RCC 7860 (cell line): ENCODE results near the gene MRPS5.
"Not testable (repeated sequence)": the region's sequence is repeated elsewhere in the genome, so short reads cannot be mapped to it uniquely, and the experiment has no call there.

Experiments
- DNase-seq: peaks from one replicate; pipeline ENCODE4 v3.0.0-alpha.2; 2015; ENCODE audit warnings: low spot score
- FAIRE-seq: peaks from 2 replicates; lab custom pipeline; 2012; peaks lifted over from hg19 to GRCh38; lab: Jason Lieb, UNC

Gene MRPS5

DNA sequence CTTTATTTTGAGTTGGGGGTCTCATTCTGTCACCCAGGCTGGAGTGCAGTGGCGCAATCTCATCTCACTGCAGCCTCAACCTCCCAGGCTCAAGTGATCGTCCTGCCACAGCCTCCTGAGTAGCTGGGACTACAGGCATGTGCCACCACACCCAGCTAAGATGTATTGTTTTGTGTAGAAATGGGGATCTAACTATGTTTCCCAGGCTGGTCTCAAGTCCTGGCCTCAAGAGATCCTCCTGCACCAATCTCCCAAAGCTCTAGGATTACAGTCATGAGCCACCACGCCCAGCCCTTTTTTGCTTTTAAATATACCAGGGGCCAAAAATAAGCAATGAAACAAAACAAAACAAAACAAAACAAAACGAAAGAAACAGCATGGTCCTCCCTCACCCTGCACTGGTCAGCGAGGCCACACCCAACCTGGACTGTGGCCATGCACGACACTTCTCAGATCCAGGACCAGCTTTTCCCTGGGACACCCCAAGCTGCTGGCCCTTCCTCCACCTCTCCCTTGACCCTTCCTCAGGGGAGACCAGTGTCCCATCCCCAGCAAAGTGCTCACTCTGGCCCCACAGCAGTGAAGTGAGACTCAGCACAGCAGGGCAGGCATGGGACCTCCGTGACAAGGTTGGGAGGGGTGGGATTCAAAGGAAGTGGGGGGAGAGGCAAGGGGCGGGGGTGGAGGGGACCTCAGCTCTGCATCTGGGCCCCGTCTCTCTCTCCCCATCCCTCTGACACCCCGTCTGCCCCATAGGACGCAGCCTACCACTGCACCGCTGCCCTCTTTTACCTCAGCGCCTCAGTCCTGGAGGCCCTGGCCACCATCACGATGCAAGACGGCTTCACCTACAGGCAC lies 72.6 kb downstream of the MRPS5 start:
- FAIRE-seq (no peak), DNase-seq (no peak)

DNA sequence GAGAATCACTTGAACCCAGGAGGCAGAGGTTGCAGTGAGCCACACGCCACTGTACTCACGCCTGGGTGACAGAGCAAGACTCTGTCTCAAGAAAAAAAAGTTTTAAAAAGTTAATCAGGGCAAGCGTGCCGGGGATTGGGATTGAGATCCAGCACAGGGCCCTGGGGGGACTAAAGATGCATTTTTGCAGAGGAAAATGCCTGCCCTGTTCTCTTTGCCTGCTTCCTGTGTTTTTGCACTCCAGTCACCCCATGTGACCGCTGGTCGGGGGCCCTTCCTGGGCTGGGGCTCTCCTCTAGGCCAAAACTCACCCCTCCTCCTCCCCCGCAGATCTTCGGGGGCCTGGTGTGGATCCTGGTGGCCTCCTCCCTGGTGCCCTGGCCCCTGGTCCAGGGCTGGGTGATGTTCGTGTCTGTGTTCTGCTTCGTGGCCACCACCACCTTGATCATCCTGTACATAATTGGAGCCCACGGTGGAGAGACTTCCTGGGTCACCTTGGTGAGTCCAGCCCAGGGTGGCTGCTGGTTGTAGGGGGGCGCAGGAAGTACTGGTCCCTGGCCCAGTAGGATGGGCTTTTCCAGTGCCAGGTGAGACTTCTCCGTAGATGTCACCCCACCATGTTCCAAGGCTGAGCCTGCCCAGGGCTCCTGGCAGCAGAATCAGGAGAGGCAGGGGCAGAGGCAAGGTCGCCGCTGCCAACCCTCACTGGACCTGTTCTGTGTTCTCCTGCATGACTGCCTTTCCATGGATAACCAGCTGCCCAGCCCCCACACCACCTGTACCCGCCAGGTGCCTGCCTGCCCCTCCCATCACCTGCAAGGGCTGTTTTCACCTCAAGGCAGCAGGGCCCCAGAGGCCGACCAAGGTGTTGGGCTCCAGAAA lies 73.7 kb downstream of the MRPS5 start:
- FAIRE-seq (no peak), DNase-seq (no peak)

DNA sequence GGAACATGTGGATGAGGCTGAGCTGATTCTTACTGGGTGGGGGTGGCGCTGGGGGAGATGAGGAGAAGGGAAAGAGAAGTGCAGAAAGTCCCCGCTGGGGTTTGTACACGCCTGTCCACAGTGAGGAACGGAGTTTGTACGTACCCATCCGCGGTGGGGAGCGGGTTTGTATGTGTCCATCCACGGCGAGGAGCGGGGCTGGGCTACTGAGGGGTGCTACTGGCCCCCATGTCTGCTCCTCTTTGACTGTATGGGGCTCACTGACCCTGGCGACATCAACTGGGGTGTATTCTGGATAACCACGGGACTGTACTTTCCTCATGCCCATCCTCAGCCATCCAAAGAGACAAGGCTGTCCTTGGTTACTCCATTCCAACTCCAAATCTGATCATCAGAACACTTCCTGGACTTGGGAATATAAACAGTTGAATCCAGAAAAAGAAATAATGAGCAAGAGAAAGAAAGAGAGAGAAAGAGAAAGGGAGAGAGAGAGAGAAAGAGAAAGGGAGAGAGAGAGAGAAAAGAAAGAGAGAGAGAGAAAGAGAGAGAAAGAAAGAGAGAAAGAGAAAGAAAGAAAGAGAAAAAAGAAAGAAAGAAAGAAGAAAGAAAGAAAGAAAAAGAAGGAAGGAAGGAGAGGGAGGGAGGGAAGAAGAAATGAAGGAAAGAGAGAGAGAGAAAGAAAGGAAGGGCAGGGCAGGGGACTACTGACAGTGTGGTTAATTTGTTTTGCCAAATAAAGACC lies 75.1 kb downstream of the MRPS5 start:
- no peak for DNase-seq
- FAIRE-seq, result no peak

DNA sequence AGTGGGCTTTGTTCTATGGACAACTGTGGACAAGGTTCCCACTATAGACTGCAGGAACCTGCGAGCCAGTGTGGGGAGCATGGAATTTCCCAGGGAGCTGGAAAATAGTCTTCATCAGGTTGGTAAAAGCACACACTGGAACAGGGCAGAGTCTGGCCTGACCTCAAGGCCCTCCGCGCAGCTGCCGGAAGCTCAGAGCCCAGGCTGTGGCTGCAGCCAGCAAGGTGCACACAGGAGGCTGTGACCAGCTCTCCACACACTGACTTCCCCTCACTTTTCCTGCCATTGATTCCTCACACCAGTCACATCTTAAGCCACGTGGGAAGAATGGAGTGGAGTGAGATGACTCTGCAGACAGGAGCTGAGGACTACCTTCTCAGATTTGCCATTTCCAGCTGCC lies 77.0 kb downstream of the MRPS5 start:
- FAIRE-seq (no peak), DNase-seq (no peak)

DNA sequence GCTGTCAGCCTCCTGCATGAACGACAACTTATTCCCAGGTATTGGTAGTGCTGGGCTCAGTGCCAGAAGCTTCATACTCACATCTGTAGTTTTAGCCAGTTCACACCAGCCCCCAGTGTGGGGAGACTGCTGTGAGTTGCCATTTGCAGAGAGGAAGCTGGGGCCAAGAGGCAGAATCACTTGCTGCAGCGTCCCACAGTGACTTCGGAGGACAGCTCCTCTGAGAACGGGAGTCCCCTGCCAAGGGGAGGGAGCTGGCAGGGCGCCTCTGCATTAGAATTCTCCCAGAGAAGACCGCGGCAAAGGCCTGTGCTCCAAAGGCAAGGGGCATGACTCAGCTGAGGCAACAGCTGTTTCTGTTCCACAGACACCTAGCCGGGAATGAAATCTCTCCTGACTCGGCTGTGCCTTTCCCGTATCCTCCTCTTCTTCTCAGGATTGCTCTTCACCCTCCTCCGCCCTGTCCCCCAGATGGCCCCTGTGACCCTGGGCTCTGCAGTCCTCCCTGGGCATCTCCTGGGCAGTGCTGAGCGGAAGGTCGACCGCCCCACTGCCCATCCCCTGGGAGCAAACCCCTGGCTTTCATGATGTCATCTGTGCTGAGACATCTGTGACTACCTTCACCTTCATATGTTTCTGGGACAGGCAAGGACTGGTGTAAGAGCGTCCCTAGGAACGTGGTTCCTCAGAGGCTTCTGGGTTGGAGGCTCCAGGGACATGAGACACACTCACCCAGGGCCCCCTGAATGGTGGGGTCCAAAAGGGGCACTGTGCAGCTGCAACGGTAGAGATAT lies 78.1 kb downstream of the MRPS5 start:
- DNase-seq, result peak; percentile 42
- FAIRE-seq, result peak; percentile 40

DNA sequence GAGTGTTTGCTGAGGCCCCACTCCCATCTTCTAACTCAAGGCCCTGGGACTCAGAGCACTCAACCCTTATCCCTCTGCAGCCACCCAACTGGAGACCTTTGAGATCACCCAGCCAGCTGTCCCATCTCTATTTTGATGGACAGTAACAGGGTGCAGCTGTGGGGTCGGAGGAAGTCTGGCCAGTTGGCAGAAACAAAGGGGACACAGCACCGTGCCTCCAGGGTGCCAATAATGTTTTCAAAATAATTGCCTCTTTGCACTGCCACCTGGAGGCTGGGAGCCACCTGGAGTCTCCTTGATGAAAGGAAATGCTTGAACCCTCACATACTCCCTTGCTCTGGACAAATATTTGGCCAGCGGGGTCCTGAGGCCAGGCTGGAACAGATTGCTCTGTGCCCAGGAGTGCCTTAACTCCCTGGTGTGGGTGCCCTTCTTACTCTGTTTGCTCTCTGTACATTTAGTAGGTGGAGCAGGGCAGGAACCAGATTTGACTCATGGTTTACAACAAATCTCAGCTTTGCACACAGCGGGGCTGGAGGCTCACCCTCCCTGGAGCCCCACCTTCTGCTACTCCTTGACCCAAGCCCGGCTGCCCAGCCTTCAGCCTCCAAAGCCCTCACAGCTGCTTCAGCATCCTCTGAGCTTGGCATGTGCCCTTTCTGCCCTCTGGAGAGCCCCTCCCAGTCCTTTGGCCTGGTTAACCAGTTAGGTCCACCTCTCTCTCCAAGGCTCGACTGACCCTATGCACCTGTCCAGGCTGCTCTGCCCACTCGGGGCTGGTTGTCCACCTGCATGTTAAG lies 78.9 kb downstream of the MRPS5 start:
- no peak for DNase-seq
- no peak for FAIRE-seq

DNA sequence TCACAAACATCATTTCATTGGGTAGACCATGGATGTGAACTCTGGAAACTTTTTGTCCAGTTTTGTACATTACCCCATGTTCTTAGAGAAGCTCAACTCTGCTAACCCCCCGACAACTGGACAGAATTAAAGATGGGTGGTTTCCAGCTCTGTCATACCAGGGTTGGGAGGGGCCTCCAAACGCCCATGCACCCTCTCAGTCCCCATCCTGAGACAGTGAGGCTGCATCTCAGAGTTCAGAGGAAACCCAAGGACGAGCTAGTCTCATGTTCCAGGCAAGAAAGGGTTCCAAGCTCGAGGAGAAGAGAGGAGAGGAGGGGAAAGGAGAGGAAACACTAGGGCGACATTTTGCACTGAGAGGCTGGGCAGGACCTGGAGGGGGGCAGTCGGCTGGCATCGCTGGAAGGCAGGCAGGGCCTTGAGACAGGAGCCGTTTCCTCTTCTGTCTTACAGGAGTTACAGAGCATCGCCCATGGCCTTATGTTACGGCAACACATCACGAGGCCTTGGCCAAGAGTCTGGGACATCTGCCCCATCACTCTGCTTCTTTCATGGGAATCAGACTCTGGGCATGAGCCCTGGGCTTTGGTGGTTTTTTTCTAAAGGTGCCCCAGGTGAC lies 79.7 kb downstream of the MRPS5 start:
- FAIRE-seq (no peak), DNase-seq (no peak)

DNA sequence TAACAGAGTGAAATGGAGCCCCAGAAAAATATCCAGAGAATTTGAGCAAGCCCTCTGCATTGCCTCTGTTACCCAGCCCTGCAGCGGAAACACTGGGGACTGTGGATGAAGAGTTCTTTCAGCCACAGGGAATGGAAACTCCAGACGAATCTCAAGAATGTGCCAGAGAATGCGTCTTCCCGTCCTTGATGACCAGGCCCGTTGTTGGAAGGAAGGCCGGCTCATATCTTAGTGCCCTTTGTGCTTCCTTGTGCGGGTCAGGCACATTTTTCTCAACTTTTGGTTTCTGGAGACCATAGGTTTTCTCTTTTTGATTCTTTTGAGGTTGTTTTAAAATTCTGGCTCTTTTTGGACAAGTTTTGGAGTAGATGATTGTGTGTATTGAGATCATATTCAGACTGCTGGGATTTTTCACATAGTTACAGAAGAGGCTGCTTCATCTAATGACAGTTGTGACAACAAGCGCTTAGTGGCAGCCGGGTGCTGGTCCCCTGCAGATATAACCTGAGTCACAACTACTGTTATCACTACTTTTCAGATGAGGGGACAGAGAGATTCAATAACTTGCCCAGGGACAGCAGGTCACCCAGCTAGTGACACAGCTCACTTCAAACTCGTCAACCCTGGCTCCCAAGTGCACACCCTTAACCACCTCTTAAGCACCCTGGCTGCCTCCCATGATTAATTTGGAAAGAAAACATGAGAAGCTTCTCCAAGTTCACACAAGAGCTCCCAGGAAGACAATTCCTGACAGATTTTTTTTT lies 80.4 kb downstream of the MRPS5 start:
- FAIRE-seq (no peak), DNase-seq (no peak)

DNA sequence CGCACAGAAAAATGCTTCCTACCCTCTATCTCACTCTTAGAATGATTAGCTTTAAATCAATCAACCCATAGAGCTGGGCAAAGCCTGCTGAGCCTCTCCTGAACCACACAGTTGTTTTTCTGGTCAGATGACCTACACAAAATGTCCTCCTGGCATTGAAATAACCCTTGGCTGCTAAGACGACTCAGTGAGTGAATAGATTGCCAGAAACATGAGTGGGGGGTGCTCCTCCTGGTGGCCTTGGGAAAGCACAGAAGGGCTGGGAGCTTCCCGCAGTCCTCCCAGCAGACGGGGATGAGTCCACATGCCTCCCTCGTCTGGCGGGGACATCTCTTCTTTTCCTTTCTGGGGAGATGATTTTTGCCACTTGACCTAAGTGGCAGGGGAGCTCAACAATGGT lies 81.2 kb downstream of the MRPS5 start:
- FAIRE-seq, result no peak
- DNase-seq, result no peak

DNA sequence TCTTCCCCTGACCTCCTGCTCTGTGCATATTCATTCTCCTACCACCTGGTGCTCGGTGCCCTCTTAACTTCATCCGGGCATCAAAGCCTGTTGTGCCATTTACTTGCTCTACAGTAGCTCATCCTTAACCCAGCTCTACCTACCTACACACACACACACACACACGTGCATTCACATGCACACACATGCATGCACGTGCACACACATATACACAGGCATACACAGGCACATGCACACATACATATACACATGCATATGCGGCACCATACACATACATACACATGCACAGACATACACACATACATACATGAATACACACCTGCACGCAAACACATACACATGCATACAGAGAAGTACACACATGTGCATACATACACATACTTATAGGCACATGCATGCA lies 81.6 kb downstream of the MRPS5 start:
- no peak for FAIRE-seq
- no peak for DNase-seq

DNA sequence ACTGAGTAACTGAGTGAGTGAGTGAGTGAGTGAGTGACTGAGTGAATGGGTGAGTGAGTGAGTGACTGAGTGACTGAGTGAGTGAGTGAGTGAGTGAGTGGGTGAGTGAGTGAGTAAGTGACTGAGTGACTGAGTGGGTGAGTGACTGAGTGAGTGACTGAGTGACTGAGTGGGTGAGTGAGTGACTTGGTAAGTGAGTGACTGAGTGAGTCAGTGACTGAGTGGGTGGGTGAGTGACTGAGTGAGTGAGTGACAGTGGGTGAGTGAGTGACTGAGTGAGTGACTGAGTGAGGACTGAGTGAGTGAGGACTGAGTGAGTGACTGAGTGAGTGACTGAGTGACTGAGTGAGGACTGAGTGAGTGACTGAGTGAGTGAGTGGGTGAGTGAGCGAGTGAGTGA lies 82.2 kb downstream of the MRPS5 start:
- DNase-seq (no peak), FAIRE-seq (no peak)

DNA sequence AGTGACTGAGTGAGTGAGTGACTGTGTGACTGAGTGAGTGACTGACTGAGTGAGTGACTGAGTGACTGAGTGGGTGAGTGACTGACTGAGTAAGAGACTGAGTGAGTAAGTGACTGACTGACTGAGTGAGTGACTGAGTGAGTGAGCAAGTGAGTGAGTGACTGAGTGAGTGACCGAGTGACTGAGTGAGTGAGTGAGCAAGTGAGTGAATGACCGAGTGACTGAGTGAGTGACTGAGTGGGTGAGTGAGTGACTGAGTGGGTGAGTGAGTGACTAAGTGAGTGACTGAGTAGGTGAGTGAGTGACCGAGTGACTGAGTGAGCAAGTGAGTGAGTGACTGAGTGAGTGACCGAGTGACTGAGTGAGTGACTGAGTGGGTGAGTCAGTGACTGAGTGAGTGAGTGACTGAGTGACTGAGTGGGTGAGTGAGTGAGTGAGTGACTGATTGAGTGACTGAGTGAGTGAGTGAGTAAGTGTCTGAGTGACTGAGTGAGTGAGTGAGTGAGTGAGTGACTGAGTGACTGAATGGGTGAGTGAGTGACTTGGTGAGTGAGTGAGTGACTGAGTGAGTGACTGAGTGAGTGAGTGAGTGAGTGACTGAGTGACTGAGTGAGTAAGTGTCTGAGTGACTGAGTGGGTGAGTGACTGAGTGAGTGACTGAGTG lies 82.8 kb downstream of the MRPS5 start:
- DNase-seq (no peak), FAIRE-seq (no peak)

DNA sequence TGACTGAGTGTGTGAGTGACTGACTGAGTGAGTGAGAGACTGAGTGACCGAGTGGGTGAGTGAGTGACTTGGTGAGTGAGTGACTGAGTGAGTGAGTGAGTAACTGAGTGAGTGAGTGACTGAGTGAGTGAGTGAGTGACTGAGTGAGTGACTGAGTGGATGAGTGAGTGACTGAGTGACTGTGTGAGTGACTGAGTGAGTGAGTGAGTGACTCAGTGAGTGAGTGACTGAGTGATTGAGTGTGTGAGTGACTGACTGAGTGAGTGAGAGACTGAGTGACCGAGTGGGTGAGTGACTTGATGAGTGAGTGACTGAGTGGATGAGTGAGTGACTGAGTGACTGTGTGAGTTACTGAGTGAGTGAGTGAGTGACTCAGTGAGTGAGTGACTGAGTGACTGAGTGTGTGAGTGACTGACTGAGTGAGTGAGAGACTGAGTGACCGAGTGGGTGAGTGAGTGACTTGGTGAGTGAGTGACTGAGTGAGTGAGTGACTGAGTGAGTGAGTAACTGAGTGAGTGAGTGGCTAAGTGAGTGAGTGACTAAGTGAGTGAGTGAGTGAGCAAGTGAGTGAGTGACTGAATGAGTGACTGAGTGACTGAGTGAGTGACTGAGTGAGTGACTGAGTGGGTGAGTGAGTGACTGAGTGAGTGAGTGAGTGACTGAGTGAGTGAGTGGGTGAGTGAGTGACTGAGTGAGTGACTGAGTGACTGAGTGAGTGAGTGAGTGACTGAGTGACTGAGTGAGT lies 83.6 kb downstream of the MRPS5 start:
- not testable (repeated sequence) for DNase-seq, FAIRE-seq

DNA sequence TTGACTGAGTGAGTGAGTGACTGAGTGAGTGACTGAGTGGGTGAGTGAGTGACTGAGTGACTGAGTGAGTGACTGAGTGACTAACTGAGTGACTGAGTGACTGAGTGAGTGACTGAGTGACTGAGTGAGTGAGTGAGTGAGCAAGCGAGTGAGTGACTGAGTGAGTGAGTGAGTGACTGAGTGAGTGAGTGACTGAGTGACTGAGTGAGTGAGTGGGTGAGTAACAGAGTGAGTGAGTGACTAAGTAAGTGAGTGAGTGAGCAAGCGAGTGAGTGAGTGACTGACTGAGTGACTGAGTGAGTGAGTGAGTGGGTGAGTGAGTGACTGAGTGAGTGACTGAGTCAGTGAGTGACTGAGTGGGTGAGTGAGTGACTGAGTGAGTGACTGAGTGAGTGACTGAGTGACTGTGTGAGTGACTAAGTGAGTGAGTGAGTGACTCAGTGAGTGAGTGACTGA lies 84.2 kb downstream of the MRPS5 start:
- DNase-seq (no peak), FAIRE-seq (no peak)

DNA sequence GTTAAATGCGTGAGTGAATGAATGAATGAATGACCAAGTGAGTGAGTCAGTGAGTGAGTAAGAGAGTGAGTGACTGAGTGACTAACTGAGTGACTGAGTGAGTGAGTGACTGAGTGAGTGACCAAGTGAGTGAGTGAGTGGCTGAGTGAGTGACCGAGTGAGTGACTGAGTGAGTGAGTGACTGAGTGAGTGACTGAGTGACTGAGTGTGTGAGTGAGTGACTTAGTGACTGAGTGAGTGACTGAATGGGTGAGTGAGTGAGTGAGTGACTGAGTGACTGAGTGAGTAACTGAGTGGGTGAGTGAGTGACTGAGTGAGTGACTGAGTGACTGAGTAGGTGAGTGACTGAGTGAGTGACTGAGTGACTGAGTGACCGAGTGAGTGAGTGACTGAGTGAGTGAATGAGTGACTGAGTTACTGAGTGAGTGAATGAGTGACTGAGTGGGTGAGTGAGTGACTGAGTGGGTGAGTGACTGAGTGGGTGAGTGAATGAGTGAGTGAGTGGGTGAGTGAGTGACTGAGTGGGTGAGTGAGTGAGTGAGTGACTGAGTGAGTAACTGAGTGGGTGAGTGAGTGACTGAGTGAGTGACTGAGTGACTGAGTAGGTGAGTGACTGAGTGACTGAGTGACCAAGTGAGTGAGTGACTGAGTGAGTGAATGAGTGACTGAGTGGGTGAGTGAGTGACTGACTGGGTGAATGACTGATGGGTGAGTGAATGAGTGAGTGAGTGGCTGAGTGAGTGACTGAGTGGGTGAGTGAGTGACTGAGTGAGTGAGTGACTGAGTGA lies 84.8 kb downstream of the MRPS5 start:
- FAIRE-seq, result no peak
- no peak for DNase-seq
